ENCODE data around the gene JMJD7. TPM values are rescaled to one million over a fixed set of nuclear protein-coding genes. Genes with fewer than 3 reads are reported as not detected.

The JMJD7 gene
- total RNA-seq, 4 donors from 2014 or later = 9.1 to 61.1 (median 13.1) TPM

DNA sequence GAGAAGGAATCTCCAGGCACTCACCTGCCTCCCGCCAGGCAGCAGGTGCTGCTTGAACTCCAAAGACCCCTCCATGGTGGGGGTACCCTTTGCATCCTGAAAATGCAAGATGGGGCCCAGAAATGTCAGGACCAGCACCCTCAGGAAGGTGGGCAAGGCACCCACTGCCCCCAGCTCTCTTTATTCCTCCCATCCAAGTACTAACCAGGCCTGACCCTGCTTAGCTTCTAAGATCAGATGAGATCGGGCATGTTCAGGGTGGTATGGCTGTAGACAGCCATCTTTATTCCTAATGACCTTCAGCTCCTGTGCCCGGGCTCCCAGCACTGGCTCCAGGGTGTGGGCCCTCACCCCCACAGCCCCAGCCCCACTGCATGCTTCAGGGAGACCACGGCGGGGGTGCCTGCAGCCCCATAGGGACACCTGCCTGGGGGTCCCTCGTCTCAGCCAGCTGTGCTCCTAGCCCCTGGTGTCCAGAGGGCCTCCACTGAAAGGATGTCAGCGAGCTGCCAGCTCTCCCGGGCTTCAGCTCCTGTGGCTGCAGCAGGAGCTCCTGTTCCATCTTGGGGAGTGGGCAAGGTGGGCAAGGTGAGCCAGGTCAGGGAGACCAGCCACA is 24.0 kb downstream of the JMJD7 start:
- no peaks in the 10 kb centered on the region for H3K4me1 ChIP-seq
- no peak for DNase-seq
- H3K27me3 ChIP-seq = no peaks in the 10 kb centered on the region
- H3K9me3 ChIP-seq = no peaks in the 10 kb centered on the region
- no peak overlapping the region for H3K27ac ChIP-seq
- H3K36me3 ChIP-seq = peaks cover 0 to 15% (median 0%) of the 10 kb centered on the region in 3 donors
- TF ChIP-seq, protein P1, sequence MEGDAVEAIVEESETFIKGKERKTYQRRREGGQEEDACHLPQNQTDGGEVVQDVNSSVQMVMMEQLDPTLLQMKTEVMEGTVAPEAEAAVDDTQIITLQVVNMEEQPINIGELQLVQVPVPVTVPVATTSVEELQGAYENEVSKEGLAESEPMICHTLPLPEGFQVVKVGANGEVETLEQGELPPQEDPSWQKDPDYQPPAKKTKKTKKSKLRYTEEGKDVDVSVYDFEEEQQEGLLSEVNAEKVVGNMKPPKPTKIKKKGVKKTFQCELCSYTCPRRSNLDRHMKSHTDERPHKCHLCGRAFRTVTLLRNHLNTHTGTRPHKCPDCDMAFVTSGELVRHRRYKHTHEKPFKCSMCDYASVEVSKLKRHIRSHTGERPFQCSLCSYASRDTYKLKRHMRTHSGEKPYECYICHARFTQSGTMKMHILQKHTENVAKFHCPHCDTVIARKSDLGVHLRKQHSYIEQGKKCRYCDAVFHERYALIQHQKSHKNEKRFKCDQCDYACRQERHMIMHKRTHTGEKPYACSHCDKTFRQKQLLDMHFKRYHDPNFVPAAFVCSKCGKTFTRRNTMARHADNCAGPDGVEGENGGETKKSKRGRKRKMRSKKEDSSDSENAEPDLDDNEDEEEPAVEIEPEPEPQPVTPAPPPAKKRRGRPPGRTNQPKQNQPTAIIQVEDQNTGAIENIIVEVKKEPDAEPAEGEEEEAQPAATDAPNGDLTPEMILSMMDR (IDR thresholded peaks at IDR 0.05) = no peak
- no peak for TF ChIP-seq POLR2A (IDR thresholded peaks at IDR 0.05)
- no peak overlapping the region for H3K4me3 ChIP-seq

DNA sequence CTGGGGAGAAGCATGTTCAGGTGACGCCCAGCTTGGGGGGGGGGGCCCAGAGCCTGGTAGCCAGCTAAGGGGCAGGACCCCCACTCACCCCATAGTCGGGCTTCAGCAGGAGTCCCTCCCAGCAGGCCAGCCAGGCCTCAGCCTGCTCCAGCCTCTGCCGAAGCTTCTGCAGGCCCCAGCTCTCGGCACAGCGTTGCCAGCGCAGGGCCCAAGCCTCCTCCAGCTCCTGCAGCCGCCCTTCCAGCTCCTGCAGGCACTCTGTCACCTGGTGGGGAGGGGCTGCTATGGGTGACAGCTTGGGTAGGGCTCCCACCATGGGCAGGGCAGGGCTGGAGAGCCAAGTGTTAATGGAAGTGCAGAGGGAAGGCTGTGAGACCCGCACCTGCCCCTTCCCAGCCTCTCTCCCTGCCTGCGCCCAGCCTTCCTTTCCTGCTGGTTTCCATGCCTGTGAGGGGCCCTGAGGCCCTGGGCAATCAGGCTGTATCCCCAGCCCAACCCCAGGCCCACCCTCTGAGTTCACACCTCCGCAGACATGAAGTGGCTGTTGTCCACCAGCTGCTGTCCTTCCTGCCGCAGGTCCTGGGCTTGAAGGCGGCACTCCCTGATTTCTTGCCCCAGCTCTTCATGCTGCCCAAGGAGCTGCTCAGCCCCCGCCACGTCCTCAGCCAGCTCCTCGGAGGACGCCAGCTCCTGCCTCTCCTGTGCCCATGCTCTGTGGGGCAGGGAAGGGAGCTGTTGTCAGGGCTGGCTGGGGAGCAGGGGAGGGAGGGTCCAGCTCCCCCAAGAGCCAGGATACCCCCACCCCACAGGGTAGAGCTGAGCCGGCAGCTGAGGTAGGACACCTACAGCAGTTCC is 25.1 kb downstream of the JMJD7 start:
- DNase-seq = no peak
- H3K27me3 ChIP-seq = no peaks in the 10 kb centered on the region
- H3K36me3 ChIP-seq = peaks cover 0 to 4% (median 0%) of the 10 kb centered on the region in 3 donors
- no peak for TF ChIP-seq POLR2A (IDR thresholded peaks at IDR 0.05)
- TF ChIP-seq, protein P1 (IDR thresholded peaks at IDR 0.05) = no peak
- no peaks in the 10 kb centered on the region for H3K4me1 ChIP-seq
- no peak overlapping the region for H3K27ac ChIP-seq
- no peak overlapping the region for H3K4me3 ChIP-seq
- no peaks in the 10 kb centered on the region for H3K9me3 ChIP-seq

DNA sequence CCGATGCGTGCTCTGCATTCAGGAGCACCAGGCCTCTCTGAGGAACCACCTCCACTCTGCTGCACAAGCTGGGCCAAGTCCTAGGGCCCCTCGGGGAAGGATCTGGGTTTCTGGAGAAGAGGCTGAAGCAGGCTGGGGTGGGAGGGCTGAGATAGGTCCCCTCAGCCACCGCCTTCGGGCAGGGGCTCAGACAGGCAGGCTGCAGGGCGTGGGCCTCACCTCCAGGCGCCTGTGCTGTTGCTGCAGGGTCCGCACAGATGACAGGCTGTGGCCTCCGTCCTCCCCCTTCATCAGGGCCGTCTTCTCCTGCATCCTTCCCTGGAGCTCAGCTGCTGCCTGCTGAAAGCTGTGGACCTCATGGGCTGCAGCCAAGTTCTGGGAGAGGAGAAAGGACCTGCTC is 25.9 kb downstream of the JMJD7 start:
- Histone ChIP-seq H3K27ac (no peak overlapping the region), H3K36me3 (no peaks in the 10 kb centered on the region), H3K9me3 (no peaks in the 10 kb centered on the region), H3K4me1 (no peaks in the 10 kb centered on the region), H3K4me3 (no peak overlapping the region), H3K27me3 (no peaks in the 10 kb centered on the region)
- TF ChIP-seq, protein P1 (IDR thresholded peaks at IDR 0.05) = no peak
- TF ChIP-seq POLR2A (IDR thresholded peaks at IDR 0.05) = no peak
- no peak for DNase-seq

DNA sequence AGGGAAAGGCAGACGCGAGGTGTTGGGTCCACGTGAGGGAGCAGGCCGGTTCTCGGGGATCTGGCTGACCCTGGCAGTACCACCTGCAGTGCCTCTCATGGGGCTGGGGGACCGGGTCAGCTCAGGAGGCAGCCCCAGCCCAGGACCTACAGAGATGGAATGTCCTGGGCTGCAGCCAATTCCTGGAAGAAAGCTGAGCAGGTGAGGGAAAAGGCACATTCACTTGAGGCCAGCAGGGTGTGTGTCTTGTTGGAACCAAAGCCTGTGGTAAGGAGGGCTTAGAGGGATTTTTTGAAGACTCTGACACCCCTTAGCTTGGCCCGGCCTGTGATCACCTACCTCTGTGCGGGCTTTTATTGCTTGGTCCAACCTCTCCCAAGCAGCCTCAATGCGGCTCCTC is 26.6 kb downstream of the JMJD7 start:
- no peaks in the 10 kb centered on the region for H3K4me1 ChIP-seq
- H3K27me3 ChIP-seq = no peaks in the 10 kb centered on the region
- H3K27ac ChIP-seq = no peak overlapping the region
- no peak for DNase-seq
- H3K9me3 ChIP-seq = no peaks in the 10 kb centered on the region
- no peak overlapping the region for H3K4me3 ChIP-seq
- TF ChIP-seq, protein P1 (IDR thresholded peaks at IDR 0.05) = no peak
- no peaks in the 10 kb centered on the region for H3K36me3 ChIP-seq

DNA sequence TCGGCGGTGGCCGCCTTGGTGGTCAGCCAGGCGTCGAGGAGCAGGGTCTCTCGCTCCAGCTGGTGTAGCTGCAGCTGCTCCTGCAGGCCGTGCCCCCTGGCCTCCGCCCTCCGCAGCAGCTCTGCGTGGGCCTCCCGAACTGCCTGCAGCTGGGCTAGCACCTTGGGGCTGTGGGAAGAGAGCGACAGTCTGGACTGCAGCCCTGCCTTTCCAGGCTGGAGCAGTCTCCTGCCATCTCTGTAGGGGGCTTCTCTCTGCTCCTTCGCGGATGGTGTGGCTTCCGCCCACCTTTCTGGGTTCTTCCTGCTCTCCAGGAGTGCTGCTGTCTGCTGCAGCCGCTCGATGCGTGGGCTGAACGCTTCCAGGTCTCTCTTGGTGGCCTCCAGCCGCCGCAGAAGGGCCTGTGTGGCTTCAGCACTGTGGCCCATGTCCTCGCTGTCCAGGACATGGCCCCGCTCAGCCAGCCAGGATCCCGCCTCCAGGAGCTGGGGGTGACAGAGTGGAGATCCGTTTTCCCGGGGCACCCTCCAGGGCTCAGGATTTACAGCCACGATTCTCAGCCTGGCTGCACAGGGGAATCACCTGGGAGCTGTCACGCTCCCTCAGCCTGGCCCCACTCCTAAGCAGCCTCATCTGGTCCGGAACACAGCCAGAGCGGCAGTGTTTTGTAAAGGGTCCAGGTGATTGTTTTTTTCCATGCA is 27.5 kb downstream of the JMJD7 start:
- Histone ChIP-seq H3K4me1 (no peaks in the 10 kb centered on the region), H3K27me3 (no peaks in the 10 kb centered on the region), H3K36me3 (no peaks in the 10 kb centered on the region), H3K4me3 (no peak overlapping the region), H3K27ac (no peak overlapping the region), H3K9me3 (no peaks in the 10 kb centered on the region)
- TF ChIP-seq, protein P1 (IDR thresholded peaks at IDR 0.05) = no peak
- DNase-seq = no peak

Data from Peyer's patch (tissue), 4 donors.